Measurements from ENCODE around the gene WDR38.

The WDR38 gene

GRCh38 chr9:124882231-124882630 is 29.0 kb downstream of the WDR38 start:
- no peak for DNase-seq (ENCODE audit: low spot score)

GRCh38 chr9:124884376-124884775 is 31.1 kb downstream of the WDR38 start:
- DNase-seq (ENCODE audit: low spot score): no peak

GRCh38 chr9:124885551-124885950 is 32.3 kb downstream of the WDR38 start:
- DNase-seq (ENCODE audit: low spot score): no peak

GRCh38 chr9:124886461-124886860 is 33.2 kb downstream of the WDR38 start:
- no peak for DNase-seq (ENCODE audit: low spot score)

- DNase-seq (ENCODE audit: low spot score): no peak
Measured at GRCh38 chr9:124886866-124887492, 33.7 kb downstream of the WDR38 start.

- DNase-seq (ENCODE audit: low spot score): no peak
Measured at GRCh38 chr9:124887832-124888231, 34.6 kb downstream of the WDR38 start.

GRCh38 chr9:124889006-124889405 is 35.7 kb downstream of the WDR38 start:
- DNase-seq (ENCODE audit: low spot score): no peak

- DNase-seq (ENCODE audit: low spot score): no peak
Measured at GRCh38 chr9:124890179-124890578, 36.9 kb downstream of the WDR38 start.

- no peak for DNase-seq (ENCODE audit: low spot score)
Measured at GRCh38 chr9:124894035-124894740, 40.9 kb downstream of the WDR38 start.

- peak; percentile 77 for DNase-seq (ENCODE audit: low spot score)
Measured at GRCh38 chr9:124894741-124895170, 41.5 kb downstream of the WDR38 start.

GRCh38 chr9:124897570-124898460 is 44.6 kb downstream of the WDR38 start:
- DNase-seq (ENCODE audit: low spot score): no peak

GRCh38 chr9:124899845-124900244 is 46.6 kb downstream of the WDR38 start:
- DNase-seq (ENCODE audit: low spot score): no peak

- no peak for DNase-seq (ENCODE audit: low spot score)
Measured at GRCh38 chr9:124906966-124907365, 53.7 kb downstream of the WDR38 start.
